NCI-H748 (cell line): ENCODE measurements around the gene PIGZ.
"Not testable (repeated sequence)": the region's sequence is repeated elsewhere in the genome, so short reads cannot be mapped to it uniquely, and the experiment has no call there.

Experiments used
- DNase-seq: peaks from one replicate; lab custom pipeline; 2025; ENCODE audit not compliant: unreplicated experiment; lab: John Stamatoyannopoulos, UW

PIGZ gene

GRCh38 chr3:196951371-196951770 lies 17.3 kb downstream of the PIGZ start:
- no peak for DNase-seq

DNA sequence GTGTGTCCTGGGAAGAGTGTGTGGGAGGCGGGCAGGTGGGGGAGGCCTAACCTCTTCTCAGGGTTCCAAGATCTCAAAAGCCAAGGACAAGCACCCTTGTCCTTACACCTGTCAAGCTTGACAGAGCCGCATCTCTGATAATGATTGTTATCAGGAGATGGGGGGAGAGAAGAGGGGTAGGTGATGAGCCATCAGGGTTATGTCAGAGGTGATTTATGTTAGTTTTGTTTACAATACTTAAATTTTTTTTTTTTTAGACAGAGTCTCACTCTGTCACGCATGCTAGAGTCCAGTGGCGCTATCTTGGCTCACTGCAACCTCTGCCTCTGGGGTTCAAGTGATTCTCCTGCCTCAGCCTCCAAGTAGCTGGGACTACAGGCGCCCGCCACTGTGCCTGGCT lies 18.9 kb downstream of the PIGZ start:
- DNase-seq, result no peak

- no peak for DNase-seq
These were observed 19.4 kb downstream of the PIGZ start for GRCh38 chr3:196949285-196949619.

- DNase-seq, result no peak
These were observed 20.0 kb downstream of the PIGZ start for GRCh38 chr3:196948442-196949284.

DNA sequence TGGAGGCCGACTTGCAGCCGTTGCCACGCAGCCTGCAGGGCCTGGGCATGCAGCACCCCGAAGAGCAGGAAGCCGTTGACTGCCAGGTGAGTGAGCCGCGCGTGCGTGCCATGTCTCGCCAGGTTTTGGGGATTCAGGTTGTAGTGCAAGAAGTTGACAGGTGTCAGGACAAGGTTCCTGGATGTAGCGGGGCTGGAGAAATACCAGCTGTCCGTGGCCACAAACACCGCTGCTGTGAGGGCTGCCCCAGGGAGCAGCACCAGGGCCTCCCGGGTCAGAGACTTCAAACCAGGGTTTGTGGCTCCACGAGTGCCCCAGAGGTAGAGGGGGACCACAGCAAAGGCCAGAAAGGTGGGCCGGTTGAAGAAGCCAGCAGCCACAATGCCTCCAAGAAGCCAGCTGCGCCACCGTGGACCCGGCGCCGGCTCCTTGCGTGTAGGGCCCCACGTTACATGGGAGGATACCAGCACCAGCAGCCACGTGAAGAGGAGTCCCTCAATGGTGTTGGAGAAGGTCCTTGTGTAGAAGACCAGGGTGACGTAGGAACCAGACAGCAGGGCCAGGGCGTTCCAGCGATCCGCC lies 20.7 kb downstream of the PIGZ start:
- no peak for DNase-seq

DNA sequence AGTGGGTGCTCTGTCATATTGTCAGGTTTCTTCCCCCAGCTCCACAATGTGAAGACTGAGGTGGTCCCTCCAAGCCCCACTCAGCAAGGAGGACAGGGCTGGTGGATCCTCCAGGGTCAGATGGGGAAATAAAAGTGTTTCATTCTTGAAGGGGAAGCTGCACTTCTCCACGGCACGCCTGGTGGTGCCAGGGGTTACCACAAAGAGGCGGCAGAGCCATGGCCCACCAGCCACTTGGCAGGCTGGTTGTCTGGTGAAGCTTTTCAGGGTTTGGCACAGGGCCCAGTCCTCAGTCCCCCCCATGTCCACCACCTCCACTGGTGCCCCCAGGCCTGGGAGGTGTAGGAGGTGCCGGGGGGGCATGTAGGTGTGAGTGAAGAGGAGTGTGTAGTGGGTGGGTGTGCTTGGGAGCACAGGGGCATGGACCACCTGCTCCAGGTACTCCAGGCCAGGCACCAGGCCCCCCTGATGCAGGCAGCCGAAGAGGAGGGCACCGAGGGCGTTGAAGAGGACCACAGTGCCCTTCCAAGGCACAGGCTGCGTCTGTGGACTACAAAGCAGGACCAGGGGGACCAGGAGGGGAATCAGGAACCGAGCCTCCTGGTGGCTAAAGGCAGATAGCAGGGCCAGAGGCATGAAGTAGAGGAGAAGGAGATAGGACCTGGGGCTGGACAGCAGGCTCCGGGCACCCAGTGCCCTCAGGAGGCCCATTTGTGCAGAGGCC lies 21.3 kb downstream of the PIGZ start:
- DNase-seq, result no peak

DNA sequence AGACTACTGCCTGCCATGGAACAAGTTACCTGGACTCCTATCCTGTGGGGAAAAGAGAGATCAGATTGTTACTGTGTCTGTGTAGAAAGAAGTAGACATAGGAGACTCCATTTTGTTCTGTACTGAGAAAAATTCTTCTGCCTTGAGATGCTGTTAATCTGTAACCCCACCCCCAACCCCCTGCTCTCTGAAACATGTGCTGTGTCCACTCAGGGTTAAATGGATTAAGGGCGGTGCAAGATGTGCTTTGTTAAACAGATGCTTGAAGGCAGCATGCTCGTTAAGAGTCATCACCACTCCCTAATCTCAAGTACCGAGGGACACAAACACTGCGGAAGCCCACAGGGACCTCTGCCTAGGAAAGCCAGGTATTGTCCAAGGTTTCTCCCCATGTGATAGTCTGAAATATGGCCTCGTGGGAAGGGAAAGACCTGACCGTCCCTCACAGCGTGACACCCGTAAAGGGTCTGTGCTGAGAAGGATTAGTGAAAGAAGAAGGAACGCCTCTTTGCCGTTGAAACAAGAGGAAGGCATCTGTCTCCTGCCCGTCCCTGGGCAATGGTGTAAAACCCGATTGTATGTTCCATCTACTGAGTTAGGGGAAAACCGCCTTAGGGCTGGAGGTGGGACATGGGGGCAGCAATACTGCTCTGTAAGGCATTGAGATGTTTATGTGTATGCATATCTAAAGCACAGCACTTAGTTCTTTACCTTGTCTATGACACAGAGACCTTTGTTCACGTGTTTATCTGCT lies 24.4 kb downstream of the PIGZ start:
- DNase-seq, result not testable (repeated sequence)

DNA sequence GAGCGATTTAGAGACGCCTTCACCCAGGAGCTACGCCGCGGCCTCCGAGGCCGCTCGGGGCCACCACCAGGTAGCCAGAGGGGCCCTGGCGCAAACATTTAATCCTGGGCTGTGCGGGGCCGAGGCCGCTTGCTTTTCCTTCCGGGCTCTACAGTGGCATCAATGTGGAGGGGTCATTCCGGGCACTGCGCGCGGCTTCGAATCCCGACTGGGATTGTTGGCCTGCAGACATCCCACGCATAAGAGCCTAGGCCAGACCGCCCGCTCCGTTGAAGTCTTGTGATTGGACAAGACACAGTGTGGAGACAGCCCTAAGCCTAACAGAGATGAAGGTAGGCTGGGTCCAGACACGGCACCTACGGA lies 25.7 kb downstream of the PIGZ start:
- DNase-seq, result no peak

GRCh38 chr3:196942226-196942914 lies 26.3 kb downstream of the PIGZ start, which contains the start of gene NCBP2:
Gene NCBP2 (minus strand): TSS chr3:196942528. CDS start chr3:196942503, 25 bp downstream.
- peak; percentile 97 for DNase-seq

DNA sequence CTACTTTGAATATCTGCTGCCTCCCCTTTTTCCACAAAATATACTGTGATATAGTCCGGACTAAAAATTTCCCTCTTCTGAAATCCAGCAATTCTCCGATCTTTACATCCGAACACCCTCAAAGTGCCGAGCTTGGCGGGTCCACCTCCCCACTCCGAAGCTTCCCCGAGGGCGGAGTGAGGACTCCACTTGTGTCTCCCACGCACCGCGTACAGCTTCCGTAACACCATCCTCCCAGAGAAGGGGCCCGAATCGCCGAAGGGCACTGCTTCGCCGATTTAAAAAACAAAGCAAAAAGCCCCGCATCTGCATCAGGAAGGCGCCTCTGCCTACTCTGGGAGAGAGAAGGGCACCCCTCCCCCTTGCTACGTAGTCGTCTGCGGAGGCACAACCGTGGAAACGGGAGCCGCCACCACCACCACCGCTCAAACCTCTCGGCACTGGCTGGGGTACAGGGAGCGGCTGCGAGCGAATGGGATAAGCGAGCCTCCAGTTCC lies 26.9 kb downstream of the PIGZ start:
- peak; percentile 64 for DNase-seq

- no peak for DNase-seq
These were observed 30.1 kb downstream of the PIGZ start for GRCh38 chr3:196938576-196938975.

- no peak for DNase-seq
These were observed 30.5 kb downstream of the PIGZ start for GRCh38 chr3:196938124-196938523.

DNA sequence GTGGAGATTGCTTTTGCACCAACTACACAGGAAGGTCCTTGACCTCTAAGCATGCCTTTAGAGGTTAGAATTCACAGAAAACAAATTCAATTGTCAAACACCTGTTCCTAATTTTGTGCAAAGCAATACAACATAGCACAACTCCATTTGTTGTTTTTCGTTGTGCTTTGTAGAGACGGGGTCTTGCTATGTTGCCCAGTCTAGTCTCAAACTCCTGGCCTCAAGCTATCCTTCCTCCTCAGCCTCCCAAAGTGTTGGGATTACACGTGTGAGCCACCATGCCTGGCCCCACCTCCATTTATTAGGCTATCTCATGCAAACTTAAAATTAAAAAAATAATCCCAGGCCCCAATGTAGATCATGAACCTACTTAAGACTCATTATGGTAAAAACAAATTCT lies 32.3 kb downstream of the PIGZ start:
- no peak for DNase-seq

- no peak for DNase-seq
These were observed 36.0 kb downstream of the PIGZ start for GRCh38 chr3:196932600-196932999.

GRCh38 chr3:196931828-196932587 lies 36.6 kb downstream of the PIGZ start:
- DNase-seq, result no peak

GRCh38 chr3:196931157-196931556 lies 37.5 kb downstream of the PIGZ start:
- DNase-seq, result no peak

DNA sequence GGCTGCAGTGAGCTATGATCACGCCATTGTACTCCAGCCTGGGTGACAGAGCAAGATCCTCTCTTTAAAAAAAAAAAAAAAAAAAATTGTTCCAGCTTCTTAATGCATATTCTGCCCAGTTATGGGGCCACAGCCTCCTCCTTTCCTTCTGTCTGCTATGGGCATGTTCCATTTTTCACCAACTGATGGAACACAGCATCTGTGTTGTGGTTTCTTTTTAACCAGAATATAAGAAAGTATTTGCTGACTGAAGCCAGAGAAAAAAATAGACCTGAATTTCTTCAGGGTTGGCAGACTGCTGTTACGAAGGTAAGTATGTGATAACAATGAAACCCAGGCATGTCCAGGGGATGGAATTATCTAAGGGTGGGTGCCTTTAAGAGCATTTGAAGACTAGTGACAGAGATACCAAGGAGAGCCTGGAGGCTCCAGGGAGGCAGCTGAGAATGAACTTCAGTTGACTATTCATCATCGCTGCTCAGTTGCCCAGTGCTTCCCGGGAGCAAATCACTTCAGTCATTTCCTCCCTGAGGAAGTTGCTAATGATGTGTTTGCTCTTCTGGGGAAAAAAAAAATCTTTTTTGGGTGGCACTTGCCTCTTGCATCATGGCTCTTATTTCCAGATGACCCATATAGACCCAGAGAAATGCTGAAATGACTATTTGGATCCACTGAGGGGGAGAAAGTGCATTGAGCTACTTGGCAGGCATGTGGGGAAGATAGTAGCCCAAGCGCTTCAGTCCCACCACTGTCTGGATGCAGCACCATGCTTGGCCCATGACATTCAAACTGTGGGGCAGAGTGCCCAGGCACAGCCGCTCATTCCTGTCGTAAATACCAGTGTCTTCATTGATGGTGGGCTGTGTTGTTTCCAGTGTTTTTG lies 40.8 kb downstream of the PIGZ start:
- DNase-seq, result no peak

GRCh38 chr3:196920733-196921132 lies 47.9 kb downstream of the PIGZ start:
- DNase-seq, result no peak

DNA sequence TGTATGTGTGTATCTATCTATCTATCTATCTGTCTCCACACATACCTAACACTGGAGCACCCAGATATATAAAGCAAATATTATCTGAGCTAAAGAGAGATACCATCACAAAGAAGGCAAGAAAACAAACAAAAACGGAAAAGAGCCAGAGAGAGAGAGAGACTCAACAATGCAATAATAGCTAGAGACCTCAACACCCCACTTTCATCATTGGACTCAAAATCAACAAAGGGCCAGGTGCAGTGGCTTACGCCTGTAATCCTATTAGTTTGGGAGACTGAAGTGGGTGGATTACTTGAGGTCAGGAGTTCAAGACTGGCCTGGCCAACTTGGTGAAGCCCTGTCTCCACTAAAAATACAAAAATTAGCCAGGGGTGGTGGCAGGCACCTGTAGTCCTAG lies 49.7 kb downstream of the PIGZ start:
- no peak for DNase-seq
